Vagina (tissue), 2 donors: ENCODE data around the gene ATP8B1.

Source experiments
- CTCF ChIP-seq, 3 experiments: fragments of 450-650 bp in 2 of 3; fragments of 200-600 bp in 1 of 3; sonication (generic) in 1 of 3; IDR thresholded peaks; one replicate each; pipeline ENCODE4 v1.5.1; 2017 to 2019; ENCODE audit warnings: antibody characterized with exemption in 3 of 3, mild to moderate bottlenecking in 2 of 3, moderate library complexity in 2 of 3
- POLR2A ChIP-seq, 2 donors: fragments of 450-650 bp; IDR thresholded peaks; one replicate each; pipeline ENCODE4 v1.6.1; 2017; ENCODE audit warnings: antibody characterized with exemption in 2 of 2, mild to moderate bottlenecking in 2 of 2, moderate library complexity in 2 of 2

DNA sequence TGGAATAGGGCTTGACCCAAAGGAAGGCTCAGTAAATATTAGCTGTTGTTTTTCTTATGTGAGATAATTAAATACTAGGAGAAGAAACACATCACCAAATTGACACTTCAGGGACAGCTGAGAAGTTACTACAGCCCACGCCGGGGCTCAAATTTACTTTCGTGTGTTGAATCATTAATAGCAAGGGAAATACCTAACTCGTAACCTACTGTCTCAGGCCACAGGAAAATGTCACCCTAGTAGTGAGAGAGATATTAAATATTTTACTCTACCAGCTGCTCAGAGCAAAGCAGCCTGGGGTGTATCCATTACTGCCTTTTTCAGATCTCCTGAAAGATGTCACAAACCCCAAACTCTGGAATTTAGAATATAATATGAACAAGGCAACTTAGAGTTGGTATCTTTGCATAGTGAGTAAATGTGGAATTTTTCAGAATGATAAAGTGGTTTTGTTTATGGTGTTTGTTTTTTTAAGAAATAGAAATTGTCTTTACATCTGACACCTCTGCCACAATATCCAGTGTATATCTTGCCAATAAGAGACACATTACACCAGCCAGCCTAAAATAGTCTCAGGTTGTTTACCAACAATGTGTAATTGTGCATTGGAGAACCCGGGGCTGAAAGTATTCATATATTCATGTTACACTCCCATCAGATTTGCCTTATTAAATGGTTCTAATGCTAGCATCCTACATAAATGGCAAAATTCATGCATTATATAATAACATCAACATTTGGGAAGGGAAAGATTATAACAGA, 48.4 kb downstream of the ATP8B1 start:
- TF ChIP-seq CTCF (IDR thresholded peaks at IDR 0.05) (no peak), POLR2A (IDR thresholded peaks at IDR 0.05) (no peak)
